Left ventricle myocardium inferior (tissue), 1 donor: ENCODE data around the gene LIN28B. TPM values are rescaled to one million over a fixed set of nuclear protein-coding genes. Genes with fewer than 3 reads are reported as not detected.

Source experiments
- DNase-seq: peaks from one replicate; pipeline ENCODE4 v3.0.0-alpha.2; 2020
- H3K27ac ChIP-seq: fragments of 200-600 bp; replicated peaks from 2 replicates; pipeline ENCODE4 v1.8.0; 2021
- H3K27me3 ChIP-seq: fragments of 200-600 bp; 2 replicates; pipeline ENCODE4 v1.8.0; 2021; ENCODE audit warnings: low read depth
- H3K36me3 ChIP-seq: fragments of 200-600 bp; 2 replicates; pipeline ENCODE4 v1.8.0; 2021
- H3K4me1 ChIP-seq: fragments of 200-600 bp; 2 replicates; pipeline ENCODE4 v1.8.0; 2021
- H3K4me3 ChIP-seq: fragments of 200-600 bp; 2 replicates; pipeline ENCODE4 v1.8.0; 2021; ENCODE audit warnings: mild to moderate bottlenecking, moderate library complexity
- H3K9me3 ChIP-seq: fragments of 200-600 bp; replicated peaks from 2 replicates; pipeline ENCODE4 v1.8.0; 2021
- CTCF ChIP-seq: fragments of 200-600 bp; IDR thresholded peaks from 2 replicates; pipeline ENCODE4 v1.8.0; 2021; ENCODE audit warnings: antibody characterized with exemption, mild to moderate bottlenecking, borderline replicate concordance
- intact Hi-C: fragments of 100-400 bp; cut with micrococcal nuclease; formaldehyde crosslinking; loops from one replicate; pipeline ENCODE4 v1.11.0; 2022
- total RNA-seq: library from RNA; stranded (reverse); fragmentation: NEBNext Ultra II Directional; extraction: Animal tissue kit (Norgen Biotek cat#: 25700); gene quantifications from one replicate; pipeline ENCODE4 v1.2.1, GENCODE V29; 2021
- donor health status: DM: no; HTN: yes; CAD: no; lungs with severe emphysema.

LIN28B gene
- total RNA-seq, 1 donor from 2014 or later = not detected

- intact Hi-C loops = no loop called here
- Histone ChIP-seq H3K36me3 (no peaks in the 10 kb centered on the region), H3K27me3 (peaks cover 100% of the 10 kb centered on the region), H3K4me1 (peaks cover 9% of the 10 kb centered on the region), H3K9me3 (no peaks in the 10 kb centered on the region), H3K27ac (no peak overlapping the region), H3K4me3 (no peak overlapping the region)
- no peak for TF ChIP-seq CTCF
- no peak for DNase-seq
Measured at GRCh38 chr6:104954190-104954797, 2.6 kb upstream of the LIN28B start.

- DNase-seq = no peak
- H3K36me3 ChIP-seq = no peaks in the 10 kb centered on the region
- H3K27ac ChIP-seq = no peak overlapping the region
- peaks cover 9% of the 10 kb centered on the region for H3K4me1 ChIP-seq
- peaks cover 100% of the 10 kb centered on the region for H3K27me3 ChIP-seq
- intact Hi-C loops = no loop called here
- no peak for TF ChIP-seq CTCF
- H3K9me3 ChIP-seq = no peaks in the 10 kb centered on the region
- H3K4me3 ChIP-seq = no peak overlapping the region
Measured at GRCh38 chr6:104955491-104955890, 1.4 kb upstream of the LIN28B start.

- no peak for TF ChIP-seq CTCF
- peaks cover 100% of the 10 kb centered on the region for H3K27me3 ChIP-seq
Measured at GRCh38 chr6:104955927-104956730, 778 bp upstream of the LIN28B start.

GRCh38 chr6:104957301-104958177, 632 bp downstream of the LIN28B start:
- H3K27ac ChIP-seq = no peak overlapping the region
- H3K9me3 ChIP-seq = no peaks in the 10 kb centered on the region
- no peak for DNase-seq
- peaks cover 9% of the 10 kb centered on the region for H3K4me1 ChIP-seq
- peaks cover 97% of the 10 kb centered on the region for H3K27me3 ChIP-seq
- no peak overlapping the region for H3K4me3 ChIP-seq
- no peak for TF ChIP-seq CTCF
- no peaks in the 10 kb centered on the region for H3K36me3 ChIP-seq
- intact Hi-C loops = no loop called here

More at GRCh38 chr6:104955927-104956730, 778 bp upstream of the LIN28B start:
- Histone ChIP-seq H3K36me3 (no peaks in the 10 kb centered on the region), H3K4me3 (no peak overlapping the region), H3K27ac (no peak overlapping the region), H3K4me1 (peaks cover 9% of the 10 kb centered on the region), H3K9me3 (no peaks in the 10 kb centered on the region)
- no peak for DNase-seq
- intact Hi-C loops = no loop called here

GRCh38 chr6:104958178-104959025, 1.5 kb downstream of the LIN28B start:
- H3K9me3 ChIP-seq = no peaks in the 10 kb centered on the region
- TF ChIP-seq CTCF = no peak
- H3K27me3 ChIP-seq = peaks cover 95% of the 10 kb centered on the region
- H3K27ac ChIP-seq = no peak overlapping the region
- H3K4me3 ChIP-seq = no peak overlapping the region
- no peak for DNase-seq
- peaks cover 9% of the 10 kb centered on the region for H3K4me1 ChIP-seq
- intact Hi-C loops = no loop called here
- H3K36me3 ChIP-seq = no peaks in the 10 kb centered on the region
